ENCODE results near the gene TMEM40. TPM values are rescaled to one million over a fixed set of nuclear protein-coding genes. Genes with fewer than 3 reads are reported as not detected.

TMEM40 gene
- total and polyA plus RNA-seq, 9 of the 15 experiments (the other 6 are each of a cell fraction or from before 2014, with no cell fraction given), result 0.11 to 0.31 (median 0.14) TPM; not detected in 6

DNA sequence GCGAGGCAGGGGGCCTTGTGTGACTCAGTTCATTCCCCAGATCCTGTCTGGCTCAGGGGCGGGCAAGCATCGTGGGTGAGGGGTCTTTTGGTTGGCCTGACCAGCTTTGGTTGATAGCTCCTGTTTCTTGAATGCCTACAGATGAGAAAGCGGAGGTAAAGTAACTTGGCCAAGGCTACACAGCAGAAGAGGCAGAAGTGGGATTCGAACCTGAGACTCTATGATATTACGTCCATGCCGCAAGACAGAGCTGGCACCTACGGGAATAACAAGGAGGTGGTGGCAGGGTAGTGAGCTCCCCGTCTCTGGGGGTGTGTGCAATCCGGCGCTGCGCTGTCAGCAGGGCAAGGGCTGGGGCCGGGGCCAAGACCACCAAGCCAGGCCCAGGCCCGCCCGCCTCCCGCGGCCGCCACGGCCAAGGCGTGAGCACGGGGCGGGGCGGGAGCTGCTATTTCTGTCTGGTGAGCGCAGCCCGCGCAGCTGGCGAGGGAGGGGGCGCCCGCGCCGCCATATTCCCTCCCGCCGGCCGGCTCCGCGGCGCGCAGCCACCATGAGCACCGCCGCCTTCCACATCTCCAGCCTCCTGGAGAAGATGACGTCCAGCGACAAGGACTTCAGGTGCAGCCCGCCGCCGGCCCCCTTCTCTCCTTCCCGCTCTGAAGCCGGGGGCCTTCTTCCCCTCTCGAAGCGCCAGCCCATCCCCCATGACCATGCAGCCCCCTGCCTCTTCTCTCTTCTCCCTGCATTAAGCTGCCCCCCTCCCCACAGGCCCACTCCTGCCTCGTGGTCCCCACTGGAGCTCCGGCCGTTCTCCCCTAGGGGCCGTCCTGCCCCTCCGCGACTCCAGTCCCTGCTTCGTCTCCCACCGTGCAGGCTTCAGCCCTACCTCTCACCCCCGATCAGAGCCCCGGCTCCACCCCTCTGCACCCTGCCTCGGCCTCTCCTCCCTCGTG is 37.4 kb upstream of the TMEM40 start, which contains the start of gene CAND2 (continued):
- TF ChIP-seq MECOM (CRISPR knock-in tag; IDR thresholded peaks at IDR 0.05) (no peak), SRSF1 (IDR thresholded peaks at IDR 0.05; ENCODE audit: low read depth, low read length) (no peak), ETS1 (conservative IDR thresholded peaks at IDR 0.05; ENCODE audit: control insufficient read depth, low read depth, low read length) (peak; percentile 81), ZBTB1 (CRISPR knock-in tag; IDR thresholded peaks at IDR 0.05; ENCODE audit: borderline replicate concordance, low read depth) (no peak), NRF1 (conservative IDR thresholded peaks at IDR 0.05 in 1 of 2, IDR thresholded peaks at IDR 0.05 in 1 of 2) (peak; percentile 89 to 90), PHB2 (IDR thresholded peaks at IDR 0.05; ENCODE audit: low read depth) (no peak), NCOA1 (IDR thresholded peaks at IDR 0.05; ENCODE audit: low read depth) (no peak), ZNF124 (CRISPR knock-in tag; IDR thresholded peaks at IDR 0.05) (no peak), ZNF511 (CRISPR knock-in tag; IDR thresholded peaks at IDR 0.05) (0 out of 2 replicates have a peak, but pooled peaks have one; percentile 61), XRCC5 (IDR thresholded peaks at IDR 0.05; ENCODE audit: low read depth, low read length) (0 out of 2 replicates have a peak, but pooled peaks have one; percentile 5), RBM15 (IDR thresholded peaks at IDR 0.05; ENCODE audit: insufficient read depth, low read length) (no peak), KDM5B (IDR thresholded peaks at IDR 0.05; ENCODE audit: insufficient replicate concordance, low read depth, low read length) (peak; percentile 57)
- TF ChIP-seq, protein P1, sequence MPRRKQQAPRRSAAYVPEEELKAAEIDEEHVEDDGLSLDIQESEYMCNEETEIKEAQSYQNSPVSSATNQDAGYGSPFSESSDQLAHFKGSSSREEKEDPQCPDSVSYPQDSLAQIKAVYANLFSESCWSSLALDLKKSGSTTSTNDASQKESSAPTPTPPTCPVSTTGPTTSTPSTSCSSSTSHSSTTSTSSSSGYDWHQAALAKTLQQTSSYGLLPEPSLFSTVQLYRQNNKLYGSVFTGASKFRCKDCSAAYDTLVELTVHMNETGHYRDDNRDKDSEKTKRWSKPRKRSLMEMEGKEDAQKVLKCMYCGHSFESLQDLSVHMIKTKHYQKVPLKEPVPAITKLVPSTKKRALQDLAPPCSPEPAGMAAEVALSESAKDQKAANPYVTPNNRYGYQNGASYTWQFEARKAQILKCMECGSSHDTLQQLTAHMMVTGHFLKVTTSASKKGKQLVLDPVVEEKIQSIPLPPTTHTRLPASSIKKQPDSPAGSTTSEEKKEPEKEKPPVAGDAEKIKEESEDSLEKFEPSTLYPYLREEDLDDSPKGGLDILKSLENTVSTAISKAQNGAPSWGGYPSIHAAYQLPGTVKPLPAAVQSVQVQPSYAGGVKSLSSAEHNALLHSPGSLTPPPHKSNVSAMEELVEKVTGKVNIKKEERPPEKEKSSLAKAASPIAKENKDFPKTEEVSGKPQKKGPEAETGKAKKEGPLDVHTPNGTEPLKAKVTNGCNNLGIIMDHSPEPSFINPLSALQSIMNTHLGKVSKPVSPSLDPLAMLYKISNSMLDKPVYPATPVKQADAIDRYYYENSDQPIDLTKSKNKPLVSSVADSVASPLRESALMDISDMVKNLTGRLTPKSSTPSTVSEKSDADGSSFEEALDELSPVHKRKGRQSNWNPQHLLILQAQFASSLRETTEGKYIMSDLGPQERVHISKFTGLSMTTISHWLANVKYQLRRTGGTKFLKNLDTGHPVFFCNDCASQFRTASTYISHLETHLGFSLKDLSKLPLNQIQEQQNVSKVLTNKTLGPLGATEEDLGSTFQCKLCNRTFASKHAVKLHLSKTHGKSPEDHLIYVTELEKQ (CRISPR knock-in tag; IDR thresholded peaks at IDR 0.05), result no peak
- TF ChIP-seq, protein P2, sequence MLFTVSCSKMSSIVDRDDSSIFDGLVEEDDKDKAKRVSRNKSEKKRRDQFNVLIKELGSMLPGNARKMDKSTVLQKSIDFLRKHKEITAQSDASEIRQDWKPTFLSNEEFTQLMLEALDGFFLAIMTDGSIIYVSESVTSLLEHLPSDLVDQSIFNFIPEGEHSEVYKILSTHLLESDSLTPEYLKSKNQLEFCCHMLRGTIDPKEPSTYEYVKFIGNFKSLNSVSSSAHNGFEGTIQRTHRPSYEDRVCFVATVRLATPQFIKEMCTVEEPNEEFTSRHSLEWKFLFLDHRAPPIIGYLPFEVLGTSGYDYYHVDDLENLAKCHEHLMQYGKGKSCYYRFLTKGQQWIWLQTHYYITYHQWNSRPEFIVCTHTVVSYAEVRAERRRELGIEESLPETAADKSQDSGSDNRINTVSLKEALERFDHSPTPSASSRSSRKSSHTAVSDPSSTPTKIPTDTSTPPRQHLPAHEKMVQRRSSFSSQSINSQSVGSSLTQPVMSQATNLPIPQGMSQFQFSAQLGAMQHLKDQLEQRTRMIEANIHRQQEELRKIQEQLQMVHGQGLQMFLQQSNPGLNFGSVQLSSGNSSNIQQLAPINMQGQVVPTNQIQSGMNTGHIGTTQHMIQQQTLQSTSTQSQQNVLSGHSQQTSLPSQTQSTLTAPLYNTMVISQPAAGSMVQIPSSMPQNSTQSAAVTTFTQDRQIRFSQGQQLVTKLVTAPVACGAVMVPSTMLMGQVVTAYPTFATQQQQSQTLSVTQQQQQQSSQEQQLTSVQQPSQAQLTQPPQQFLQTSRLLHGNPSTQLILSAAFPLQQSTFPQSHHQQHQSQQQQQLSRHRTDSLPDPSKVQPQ (CRISPR knock-in tag; IDR thresholded peaks at IDR 0.05; ENCODE audit: borderline replicate concordance), result no peak
- TF ChIP-seq, protein P3, sequence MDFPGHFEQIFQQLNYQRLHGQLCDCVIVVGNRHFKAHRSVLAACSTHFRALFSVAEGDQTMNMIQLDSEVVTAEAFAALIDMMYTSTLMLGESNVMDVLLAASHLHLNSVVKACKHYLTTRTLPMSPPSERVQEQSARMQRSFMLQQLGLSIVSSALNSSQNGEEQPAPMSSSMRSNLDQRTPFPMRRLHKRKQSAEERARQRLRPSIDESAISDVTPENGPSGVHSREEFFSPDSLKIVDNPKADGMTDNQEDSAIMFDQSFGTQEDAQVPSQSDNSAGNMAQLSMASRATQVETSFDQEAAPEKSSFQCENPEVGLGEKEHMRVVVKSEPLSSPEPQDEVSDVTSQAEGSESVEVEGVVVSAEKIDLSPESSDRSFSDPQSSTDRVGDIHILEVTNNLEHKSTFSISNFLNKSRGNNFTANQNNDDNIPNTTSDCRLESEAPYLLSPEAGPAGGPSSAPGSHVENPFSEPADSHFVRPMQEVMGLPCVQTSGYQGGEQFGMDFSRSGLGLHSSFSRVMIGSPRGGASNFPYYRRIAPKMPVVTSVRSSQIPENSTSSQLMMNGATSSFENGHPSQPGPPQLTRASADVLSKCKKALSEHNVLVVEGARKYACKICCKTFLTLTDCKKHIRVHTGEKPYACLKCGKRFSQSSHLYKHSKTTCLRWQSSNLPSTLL (IDR thresholded peaks at IDR 0.05), result no peak
